ENCODE data around the gene DYSF.

Gene DYSF

GRCh38 chr2:71596011-71596410 lies 142.7 kb downstream of the DYSF start:
- no peak for TF ChIP-seq CTCF (IDR thresholded peaks at IDR 0.05; ENCODE audit: extremely low read depth, insufficient read depth, missing control alignments)
- in situ Hi-C loops (cut with MboI; ENCODE audit: low pct_unique_long_range_greater_than_20kb, low sequenced_read_pairs, unreplicated experiment), result no loop called here
- DNase-seq (ENCODE audit: low spot score), result no peak

- no peak for DNase-seq (ENCODE audit: low spot score)
- TF ChIP-seq CTCF (IDR thresholded peaks at IDR 0.05; ENCODE audit: extremely low read depth, insufficient read depth, missing control alignments), result no peak
- in situ Hi-C loops (cut with MboI; ENCODE audit: low pct_unique_long_range_greater_than_20kb, low sequenced_read_pairs, unreplicated experiment), result no loop called here
These were observed 144.4 kb downstream of the DYSF start for GRCh38 chr2:71597756-71598155.

GRCh38 chr2:71598526-71598925 lies 145.2 kb downstream of the DYSF start:
- no peak for DNase-seq (ENCODE audit: low spot score)
- TF ChIP-seq CTCF (IDR thresholded peaks at IDR 0.05; ENCODE audit: extremely low read depth, insufficient read depth, missing control alignments), result no peak
- in situ Hi-C loops (cut with MboI; ENCODE audit: low pct_unique_long_range_greater_than_20kb, low sequenced_read_pairs, unreplicated experiment), result no loop called here

- in situ Hi-C loops (cut with MboI; ENCODE audit: low pct_unique_long_range_greater_than_20kb, low sequenced_read_pairs, unreplicated experiment), result no loop called here
- TF ChIP-seq CTCF (IDR thresholded peaks at IDR 0.05; ENCODE audit: extremely low read depth, insufficient read depth, missing control alignments), result no peak
- no peak for DNase-seq (ENCODE audit: low spot score)
These were observed 145.7 kb downstream of the DYSF start for GRCh38 chr2:71599038-71599437.

- TF ChIP-seq CTCF (IDR thresholded peaks at IDR 0.05; ENCODE audit: extremely low read depth, insufficient read depth, missing control alignments), result no peak
- in situ Hi-C loops (cut with MboI; ENCODE audit: low pct_unique_long_range_greater_than_20kb, low sequenced_read_pairs, unreplicated experiment), result no loop called here
- no peak for DNase-seq (ENCODE audit: low spot score)
These were observed 146.4 kb downstream of the DYSF start for GRCh38 chr2:71599646-71600236.

- in situ Hi-C loops (cut with MboI; ENCODE audit: low pct_unique_long_range_greater_than_20kb, low sequenced_read_pairs, unreplicated experiment), result no loop called here
- DNase-seq (ENCODE audit: low spot score), result no peak
- no peak for TF ChIP-seq CTCF (IDR thresholded peaks at IDR 0.05; ENCODE audit: extremely low read depth, insufficient read depth, missing control alignments)
These were observed 147.2 kb downstream of the DYSF start for GRCh38 chr2:71600555-71600954.

Measured in GM13977 (cell line).